B cell (primary cell): ENCODE measurements around the gene VAMP8. TPM values are rescaled to one million over a fixed set of nuclear protein-coding genes. Genes with fewer than 3 reads are reported as not detected.
"Not testable (repeated sequence)": the region's sequence is repeated elsewhere in the genome, so short reads cannot be mapped to it uniquely, and the experiment has no call there.

Experiments used
- ATAC-seq: fragments of 200-7000 bp; cut with Tn5 transposase; one replicate; pipeline ENCODE4 v1.10.0; 2021; ENCODE audit warnings: low read depth, mild to moderate bottlenecking, moderate number of reproducible peaks, moderate library complexity
- CTCF ChIA-PET: fragments of 350-600 bp; sonication (Branson Sonifier 250); formaldehyde crosslinking; loops from one replicate; lab custom pipeline; 2021; ENCODE audit warnings: antibody characterized with exemption, inconsistent platforms; lab: Charles Lee
- POLR2A ChIA-PET: fragments of 350-600 bp; sonication (Branson Sonifier 250); formaldehyde crosslinking; loops from one replicate; lab custom pipeline; 2021; ENCODE audit warnings: antibody characterized with exemption; lab: Charles Lee
- DNase-seq: peaks from one replicate; pipeline ENCODE4 v3.0.0; 2013
- H2AFZ ChIP-seq: 2 replicates; pipeline ENCODE4 v1.6.1; 2012; ENCODE audit warnings: mild to moderate bottlenecking, low read depth, low read length; ENCODE audit not compliant: insufficient read depth, poor library complexity, severe bottlenecking
- H3K27ac ChIP-seq, 2 donors: 1 replicate in 1 of 2; 2 replicates in 1 of 2; pipeline ENCODE4 v1.5.1; 2012 to 2013; ENCODE audit warnings: low read length in 2 of 2, mild to moderate bottlenecking in 2 of 2, moderate library complexity in 1 of 2
- H3K27me3 ChIP-seq, 4 experiments: fragments of 200-600 bp in 1 of 4; sonication (generic) in 1 of 4; replicated peaks in 1 of 4; 1 replicate in 2 of 4; 2 replicates in 2 of 4; pipeline versions ENCODE4 v1.6.1 to v1.7.0; 2013 to 2016; ENCODE audit warnings: low read length in 3 of 4, mild to moderate bottlenecking in 2 of 4, mixed read lengths in 1 of 4, moderate library complexity in 1 of 4; ENCODE audit not compliant: insufficient read depth in 4 of 4, control insufficient read depth in 3 of 4; ENCODE audit errors: control extremely low read depth in 1 of 4
- H3K36me3 ChIP-seq, 2 experiments: replicated peaks in 1 of 2; 1 replicate in 1 of 2; 2 replicates in 1 of 2; pipeline versions ENCODE4 v1.6.1 to v1.7.1; 2013; ENCODE audit warnings: low read length in 1 of 2; ENCODE audit not compliant: insufficient read depth in 2 of 2, control insufficient read depth in 1 of 2; ENCODE audit errors: control extremely low read depth in 1 of 2, extremely low read depth in 1 of 2
- H3K4me1 ChIP-seq, 2 donors: fragments of 200-600 bp in 1 of 2; sonication (generic) in 1 of 2; 1 replicate in 1 of 2; 2 replicates in 1 of 2; pipeline versions ENCODE4 v1.5.1 to v1.6.1; 2013 to 2017; ENCODE audit warnings: low read length in 2 of 2; ENCODE audit not compliant: control insufficient read depth in 2 of 2, insufficient read depth in 2 of 2
- H3K4me2 ChIP-seq: replicated peaks from 2 replicates; pipeline ENCODE3; 2012; ENCODE audit warnings: mild to moderate bottlenecking, low read depth, low read length; ENCODE audit not compliant: poor library complexity, severe bottlenecking
- H3K4me3 ChIP-seq, 5 experiments: fragments of 200-600 bp in 1 of 5; sonication (generic) in 1 of 5; 1 replicate in 3 of 5; 2 replicates in 2 of 5; pipeline versions ENCODE4 v1.5.1 to v1.7.0; 2011 to 2016; ENCODE audit warnings: low read length in 4 of 5, mild to moderate bottlenecking in 4 of 5, low read depth in 2 of 5, control low read depth in 1 of 5, moderate library complexity in 1 of 5; ENCODE audit not compliant: insufficient read depth in 1 of 5; ENCODE audit errors: control extremely low read depth in 1 of 5, extremely low read depth in 1 of 5
- H3K79me2 ChIP-seq: fragments of 200-600 bp; sonication (generic); one replicate; pipeline ENCODE4 v1.6.0; 2016; ENCODE audit warnings: low read length; ENCODE audit not compliant: control insufficient read depth, insufficient read depth
- H3K9ac ChIP-seq: fragments of 200-600 bp; sonication (generic); 2 replicates; pipeline ENCODE4 v1.6.1; 2017; ENCODE audit warnings: mild to moderate bottlenecking, low read length, moderate library complexity
- H3K9me3 ChIP-seq, 3 donors: one replicate each; pipeline versions ENCODE4 v1.6.1 to v1.7.1; 2013; ENCODE audit warnings: low read length in 2 of 3; ENCODE audit not compliant: control insufficient read depth in 2 of 3, insufficient read depth in 1 of 3; ENCODE audit errors: control extremely low read depth in 1 of 3
- H4K20me1 ChIP-seq: 2 replicates; pipeline ENCODE4 v1.6.0; 2012; ENCODE audit warnings: mild to moderate bottlenecking, low read length; ENCODE audit not compliant: insufficient read depth, control insufficient read depth, poor library complexity, severe bottlenecking
- H3K27ac Mint-ChIP-seq: one replicate; pipeline ENCODE4 v1.8.0; 2021; ENCODE audit warnings: mixed read lengths
- H3K27me3 Mint-ChIP-seq: one replicate; pipeline ENCODE4 v1.8.0; 2021; ENCODE audit warnings: mixed read lengths
- H3K4me1 Mint-ChIP-seq: one replicate; pipeline ENCODE4 v1.8.0; 2021; ENCODE audit warnings: mixed read lengths
- H3K4me3 Mint-ChIP-seq: one replicate; pipeline ENCODE4 v1.8.0; 2021; ENCODE audit warnings: mixed read lengths
- H3K9me3 Mint-ChIP-seq: one replicate; pipeline ENCODE4 v1.8.0; 2022; ENCODE audit warnings: mixed read lengths; ENCODE audit not compliant: insufficient read depth
- CTCF ChIP-seq: fragments of 200-600 bp; IDR thresholded peaks from one replicate; pipeline ENCODE4 v1.8.0; 2022; ENCODE audit warnings: antibody characterized with exemption, mild to moderate bottlenecking
- EZH2 ChIP-seq: IDR thresholded peaks from 2 replicates; pipeline ENCODE4 v1.6.1; 2012; ENCODE audit warnings: borderline replicate concordance, low read depth, mild to moderate bottlenecking, moderate library complexity, low read length; ENCODE audit not compliant: insufficient read depth, poor library complexity, severe bottlenecking
- WGBS: methylation state at CpG from one replicate; pipeline ENCODE4 v1.1.5; 2013; ENCODE audit warnings: missing lambda C conversion rate; ENCODE audit not compliant: insufficient coverage; 5-methylcytosine and 5-hydroxymethylcytosine counted together
- intact Hi-C: fragments of 100-400 bp; cut with micrococcal nuclease; formaldehyde crosslinking; loops from one replicate; pipeline ENCODE4 v1.10.0; 2022
- polyA plus RNA-seq: library from polyadenylated mRNA; depleted of rRNA; stranded (reverse); fragments of >200 nt; gene quantifications from 2 replicates; pipeline ENCODE4 v1.2.3, GENCODE V29; 2012
- total RNA-seq, 2 donors: library from RNA; stranded (reverse); fragments of 120-200 nt in 1 of 2; gene quantifications; 1 replicate in 1 of 2; 2 replicates in 1 of 2; pipeline versions ENCODE4 v1.2.3 to v1.2.4, GENCODE V29; 2013 to 2022

Gene VAMP8
- total and polyA plus RNA-seq, 2 donors (not counting 1 experiment from before 2014, with no cell fraction given), result 68.7 to 73.8 TPM

GRCh38 chr2:85560403-85560726, 17.0 kb upstream of the VAMP8 start:
- not testable (repeated sequence) for H3K27ac ChIP-seq

DNA sequence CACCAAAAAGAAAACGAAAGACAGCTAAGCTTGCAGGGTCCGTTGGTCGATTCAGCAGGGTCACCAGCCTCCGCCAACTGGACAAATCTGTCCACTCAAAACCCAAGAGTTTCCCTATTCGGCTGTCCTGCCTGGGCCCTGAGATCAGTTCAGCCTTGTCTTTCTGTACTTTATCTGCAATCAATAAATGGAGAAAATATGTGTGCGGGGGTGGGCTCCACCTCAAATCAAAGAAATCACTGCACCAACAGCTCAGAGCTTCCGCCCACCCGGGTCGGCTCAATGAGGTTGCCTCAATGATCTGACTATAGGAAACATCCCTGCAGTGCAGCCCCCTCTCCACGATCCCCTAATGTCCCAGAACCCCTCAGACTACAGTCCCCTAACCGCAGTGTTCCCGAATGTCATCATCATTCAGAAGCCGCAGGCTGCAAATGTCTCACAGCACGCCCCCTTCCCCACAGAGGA, 16.5 kb upstream of the VAMP8 start:
- H3K27ac ChIP-seq, result peak overlapping the region; percentile 73 to 90
- Mint-ChIP-seq H3K4me1 (peaks cover 30% of the 10 kb centered on the region), H3K27ac (peak overlapping the region; percentile 99), H3K4me3 (peak overlapping the region; percentile 99), H3K27me3 (no peaks in the 10 kb centered on the region), H3K9me3 (no peaks in the 10 kb centered on the region)
- peaks cover 49% of the 10 kb centered on the region for H3K79me2 ChIP-seq
- H3K9me3 ChIP-seq, result no peaks in the 10 kb centered on the region
- no peaks in the 10 kb centered on the region for H3K27me3 ChIP-seq
- intact Hi-C loops, result loop anchor here (1.0 to 2.0 kb wide), 7 partner anchors 16 to 207 kb away; partner anchors contain the start of genes ELMOD3, MAT2A, RETSAT and RNF181
- ChIA-PET CTCF (interaction anchor here (0.7 to 3.5 kb wide), 10 partner anchors 10 to 261 kb away, joined by 3 to 31 read pairs (median 4); partner anchors contain the start of gene RNF181), POLR2A (interaction anchor here (0.6 to 2.7 kb wide), 11 partner anchors 20 to 636 kb away, joined by 3 to 19 read pairs (median 6); partner anchors contain the start of genes MAT2A, SH2D6, TGOLN2 and TMEM150A)
- ATAC-seq (no peak), DNase-seq (no peak)
- H3K36me3 ChIP-seq, result peaks cover 0 to 21% of the 10 kb centered on the region in 2 experiments
- H3K9ac ChIP-seq, result peak overlapping the region; percentile 97
- H4K20me1 ChIP-seq, result peaks cover 4% of the 10 kb centered on the region
- H2AFZ ChIP-seq, result peak overlapping the region; percentile 97
- H3K4me2 ChIP-seq, result peak overlapping the region; percentile 89
- H3K4me3 ChIP-seq, result peak overlapping the region; percentile 60 to 96 (median 88)
- H3K4me1 ChIP-seq, result peaks cover 20 to 28% of the 10 kb centered on the region in 2 donors
- 14% methylated on average over 12 of the region's 14 CpGs for WGBS
- TF ChIP-seq EZH2, result no peak
- no peak for TF ChIP-seq CTCF

More at GRCh38 chr2:85560403-85560726, 17.0 kb upstream of the VAMP8 start:
- DNase-seq, H3K9me3 Mint-ChIP-seq, ATAC-seq, H3K27me3 Mint-ChIP-seq, H3K27me3 ChIP-seq, H3K9me3 ChIP-seq, H4K20me1 ChIP-seq: not testable (repeated sequence)
- ChIA-PET POLR2A (interaction anchor here (0.6 to 2.7 kb wide), 7 partner anchors 21 to 545 kb away, joined by 3 to 19 read pairs (median 7); partner anchors contain the start of genes MAT2A, SH2D6 and TMEM150A), CTCF (interaction anchor here (0.7 to 3.5 kb wide), 9 partner anchors 10 to 260 kb away, joined by 3 to 31 read pairs (median 4); partner anchors contain the start of gene RNF181)
- peaks cover 49% of the 10 kb centered on the region for H3K79me2 ChIP-seq
- H3K4me2 ChIP-seq, result peak overlapping the region; percentile 89
- H3K4me1 Mint-ChIP-seq, result peaks cover 30% of the 10 kb centered on the region
- intact Hi-C loops, result loop anchor here (2.0 kb wide), 1 partner anchor 140 kb away; no protein-coding TSS in a partner anchor
- peaks cover 0 to 21% of the 10 kb centered on the region in 2 experiments for H3K36me3 ChIP-seq
- H3K9ac ChIP-seq, result peak overlapping the region; percentile 97
- H3K27ac Mint-ChIP-seq, result peak overlapping the region; percentile 99
- 85% methylated on average over 8 of the region's 12 CpGs for WGBS
- H2AFZ ChIP-seq, result peak overlapping the region; percentile 97
- peak overlapping the region in 4 of 5 experiments; percentile 60 to 96 (median 91) for H3K4me3 ChIP-seq
- peak overlapping the region; percentile 99 for H3K4me3 Mint-ChIP-seq
- H3K4me1 ChIP-seq, result peaks cover 20 to 28% of the 10 kb centered on the region in 2 donors
